ENCODE data around the gene LSM10. TPM values are rescaled to one million over a fixed set of nuclear protein-coding genes. Genes with fewer than 3 reads are reported as not detected.

The LSM10 gene
- total and polyA plus RNA-seq, 10 donors: 42.9 to 87.6 (median 59.2) TPM

DNA sequence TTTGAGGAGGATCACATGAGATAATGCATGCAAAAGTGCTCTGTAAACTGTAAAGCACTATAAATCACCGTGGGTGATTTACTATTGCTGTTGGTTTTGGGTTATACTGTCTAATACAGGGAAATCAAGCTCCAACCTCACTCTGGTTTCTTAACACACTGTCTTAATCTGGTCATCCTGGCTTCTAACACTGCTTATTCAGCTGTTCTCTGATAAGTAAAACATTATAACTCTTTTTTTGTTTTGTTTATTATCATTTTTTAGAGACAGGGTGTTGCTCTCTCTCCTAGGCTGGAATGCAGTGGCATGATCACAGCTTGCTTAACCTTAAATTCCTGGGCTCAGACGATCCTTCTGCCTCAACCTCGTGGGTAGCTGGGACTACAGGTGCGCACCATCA lies 21.9 kb upstream of the LSM10 start:
- H3K9me3 ChIP-seq: no peaks in the 10 kb centered on the region
- 88 to 93% (median 90%) methylated on average over 4 of the region's 4 CpGs for WGBS, 5 donors
- peak overlapping the region in 1 of 8 donors; percentile 75 for H3K27ac ChIP-seq
- DNase-seq: no peak
- H3K36me3 ChIP-seq: peaks cover 0 to 9% (median 2%) of the 10 kb centered on the region in 6 donors
- no peaks in the 10 kb centered on the region for H3K27me3 ChIP-seq (replicated peaks in 1 of 7)
- no peak overlapping the region for H3K4me3 ChIP-seq
- intact Hi-C loops (cut with DNase I; ENCODE audit: low total_unique reads): loop anchor here (10.0 kb wide), 1 partner anchor 75 kb away; no protein-coding TSS in a partner anchor
- no peak for TF ChIP-seq POLR2A (IDR thresholded peaks at IDR 0.05)
- TF ChIP-seq, protein P1, sequence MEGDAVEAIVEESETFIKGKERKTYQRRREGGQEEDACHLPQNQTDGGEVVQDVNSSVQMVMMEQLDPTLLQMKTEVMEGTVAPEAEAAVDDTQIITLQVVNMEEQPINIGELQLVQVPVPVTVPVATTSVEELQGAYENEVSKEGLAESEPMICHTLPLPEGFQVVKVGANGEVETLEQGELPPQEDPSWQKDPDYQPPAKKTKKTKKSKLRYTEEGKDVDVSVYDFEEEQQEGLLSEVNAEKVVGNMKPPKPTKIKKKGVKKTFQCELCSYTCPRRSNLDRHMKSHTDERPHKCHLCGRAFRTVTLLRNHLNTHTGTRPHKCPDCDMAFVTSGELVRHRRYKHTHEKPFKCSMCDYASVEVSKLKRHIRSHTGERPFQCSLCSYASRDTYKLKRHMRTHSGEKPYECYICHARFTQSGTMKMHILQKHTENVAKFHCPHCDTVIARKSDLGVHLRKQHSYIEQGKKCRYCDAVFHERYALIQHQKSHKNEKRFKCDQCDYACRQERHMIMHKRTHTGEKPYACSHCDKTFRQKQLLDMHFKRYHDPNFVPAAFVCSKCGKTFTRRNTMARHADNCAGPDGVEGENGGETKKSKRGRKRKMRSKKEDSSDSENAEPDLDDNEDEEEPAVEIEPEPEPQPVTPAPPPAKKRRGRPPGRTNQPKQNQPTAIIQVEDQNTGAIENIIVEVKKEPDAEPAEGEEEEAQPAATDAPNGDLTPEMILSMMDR (IDR thresholded peaks at IDR 0.05 in 8 of 11, conservative IDR thresholded peaks at IDR 0.05 in 3 of 11): no peak
- TF ChIP-seq POLR2AphosphoS5 (IDR thresholded peaks at IDR 0.05): no peak
- peaks cover 4 to 31% (median 13%) of the 10 kb centered on the region in 6 donors for H3K4me1 ChIP-seq

GRCh38 chr1:36419140-36419539 lies 21.4 kb upstream of the LSM10 start:
- Histone ChIP-seq H3K4me1 (peaks cover 4 to 31% (median 13%) of the 10 kb centered on the region in 6 donors), H3K27ac (no peak overlapping the region), H3K27me3 (replicated peaks in 1 of 7) (no peaks in the 10 kb centered on the region), H3K9me3 (no peaks in the 10 kb centered on the region), H3K36me3 (peaks cover 0 to 9% (median 2%) of the 10 kb centered on the region in 6 donors), H3K4me3 (no peak overlapping the region)
- intact Hi-C loops (cut with DNase I; ENCODE audit: low total_unique reads): loop anchor here (10.0 kb wide), 1 partner anchor 74 kb away; no protein-coding TSS in a partner anchor
- WGBS, 5 donors: 83 to 89% (median 87%) methylated on average over 3 of the region's 3 CpGs
- no peak for TF ChIP-seq POLR2A (IDR thresholded peaks at IDR 0.05)
- TF ChIP-seq, protein P1 (IDR thresholded peaks at IDR 0.05 in 8 of 11, conservative IDR thresholded peaks at IDR 0.05 in 3 of 11): no peak
- TF ChIP-seq POLR2AphosphoS5 (IDR thresholded peaks at IDR 0.05): no peak
- DNase-seq: no peak

DNA sequence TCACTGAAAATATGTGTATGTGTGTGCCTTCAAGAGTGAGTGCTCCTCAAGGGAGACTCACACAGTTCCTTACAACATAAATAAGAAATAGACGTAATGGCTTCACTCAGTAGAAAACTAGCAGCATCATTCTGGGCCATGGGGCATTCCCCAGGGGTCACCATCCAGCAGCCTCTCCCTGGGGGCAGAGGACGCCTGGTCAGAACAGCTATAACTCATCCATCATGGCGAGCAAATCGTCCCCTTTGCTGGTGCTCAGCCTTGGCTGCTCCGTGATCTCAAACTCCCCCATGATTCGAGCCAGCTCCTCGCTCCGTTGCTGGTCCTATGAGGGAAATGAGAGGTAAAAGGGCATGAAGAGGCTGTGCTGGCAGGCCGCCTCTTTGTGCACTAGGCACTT lies 20.2 kb upstream of the LSM10 start:
- Histone ChIP-seq H3K27ac (no peak overlapping the region), H3K4me3 (no peak overlapping the region), H3K36me3 (peaks cover 0 to 9% (median 2%) of the 10 kb centered on the region in 6 donors), H3K27me3 (replicated peaks in 1 of 7) (no peaks in the 10 kb centered on the region), H3K4me1 (peaks cover 4 to 31% (median 13%) of the 10 kb centered on the region in 6 donors), H3K9me3 (no peaks in the 10 kb centered on the region)
- DNase-seq: no peak
- 81 to 98% (median 91%) methylated on average over 9 of the region's 9 CpGs for WGBS, 5 donors
- intact Hi-C loops (cut with DNase I; ENCODE audit: low total_unique reads): loop anchor here (10.0 kb wide), 1 partner anchor 73 kb away; no protein-coding TSS in a partner anchor
- TF ChIP-seq, protein P1 (IDR thresholded peaks at IDR 0.05 in 8 of 11, conservative IDR thresholded peaks at IDR 0.05 in 3 of 11): no peak
- TF ChIP-seq POLR2A (IDR thresholded peaks at IDR 0.05) (no peak), POLR2AphosphoS5 (IDR thresholded peaks at IDR 0.05) (no peak)

GRCh38 chr1:36415661-36416326 lies 18.1 kb upstream of the LSM10 start:
- WGBS, 5 donors: 91 to 93% (median 92%) methylated on average over 15 of the region's 15 CpGs
- intact Hi-C loops (cut with DNase I; ENCODE audit: low total_unique reads): loop anchor here (10.0 kb wide), 1 partner anchor 71 kb away; no protein-coding TSS in a partner anchor
- TF ChIP-seq, protein P1 (IDR thresholded peaks at IDR 0.05 in 8 of 11, conservative IDR thresholded peaks at IDR 0.05 in 3 of 11): no peak
- TF ChIP-seq POLR2A (IDR thresholded peaks at IDR 0.05): no peak
- no peak for TF ChIP-seq POLR2AphosphoS5 (IDR thresholded peaks at IDR 0.05)

More at GRCh38 chr1:36415661-36416326, 18.1 kb upstream of the LSM10 start:
- H3K27ac ChIP-seq: no peak overlapping the region
- no peak overlapping the region for H3K4me3 ChIP-seq
- H3K36me3 ChIP-seq: peaks cover 0 to 4% (median 0%) of the 10 kb centered on the region in 6 donors
- H3K4me1 ChIP-seq: peaks cover 4 to 25% (median 13%) of the 10 kb centered on the region in 6 donors
- no peaks in the 10 kb centered on the region for H3K27me3 ChIP-seq (replicated peaks in 1 of 7)
- DNase-seq: no peak
- no peaks in the 10 kb centered on the region for H3K9me3 ChIP-seq

All from spleen (tissue), 11 donors.